Keratinocyte (primary cell): ENCODE data around the gene RGS8.

ENCODE experiments used
- EZH2 ChIP-seq: IDR thresholded peaks from one replicate; pipeline ENCODE4 v1.6.1; 2012; ENCODE audit warnings: inconsistent platforms, mild to moderate bottlenecking, low read length, moderate library complexity
- TF ChIP-seq, protein P1 (sequence below), 3 experiments: IDR thresholded peaks in 1 of 3; conservative IDR thresholded peaks in 1 of 3; optimal IDR thresholded peaks in 1 of 3; 2 replicates in 2 of 3; 3 replicates in 1 of 3; pipeline versions ENCODE3 to v1.5.1; 2011; ENCODE audit warnings: low read length in 3 of 3, mild to moderate bottlenecking in 3 of 3, moderate library complexity in 2 of 3, control low read depth in 1 of 3, inconsistent platforms in 1 of 3; ENCODE audit not compliant: insufficient read depth in 2 of 3; ENCODE audit errors: extremely low read depth in 1 of 3

DNA sequence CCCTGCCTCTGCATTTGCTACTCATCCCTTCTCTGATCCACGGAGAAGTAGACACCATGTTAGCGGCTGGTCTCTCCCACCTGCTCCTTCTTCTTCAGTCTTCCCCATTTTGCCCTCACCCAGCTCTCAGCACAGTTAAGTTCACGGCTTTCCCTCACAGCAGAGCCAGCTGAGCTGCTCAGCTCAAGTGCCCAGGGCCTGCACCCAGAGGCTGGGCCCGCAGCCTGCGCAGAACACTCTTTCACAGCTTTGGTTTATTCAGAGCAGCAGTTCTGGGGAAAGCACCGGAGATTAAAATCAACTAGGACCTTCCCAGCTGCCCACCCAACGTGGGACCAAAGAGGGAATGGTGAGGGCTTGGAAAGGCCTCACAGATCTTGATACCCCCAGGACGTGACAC, 41.9 kb downstream of the RGS8 start:
- TF ChIP-seq, protein P1, sequence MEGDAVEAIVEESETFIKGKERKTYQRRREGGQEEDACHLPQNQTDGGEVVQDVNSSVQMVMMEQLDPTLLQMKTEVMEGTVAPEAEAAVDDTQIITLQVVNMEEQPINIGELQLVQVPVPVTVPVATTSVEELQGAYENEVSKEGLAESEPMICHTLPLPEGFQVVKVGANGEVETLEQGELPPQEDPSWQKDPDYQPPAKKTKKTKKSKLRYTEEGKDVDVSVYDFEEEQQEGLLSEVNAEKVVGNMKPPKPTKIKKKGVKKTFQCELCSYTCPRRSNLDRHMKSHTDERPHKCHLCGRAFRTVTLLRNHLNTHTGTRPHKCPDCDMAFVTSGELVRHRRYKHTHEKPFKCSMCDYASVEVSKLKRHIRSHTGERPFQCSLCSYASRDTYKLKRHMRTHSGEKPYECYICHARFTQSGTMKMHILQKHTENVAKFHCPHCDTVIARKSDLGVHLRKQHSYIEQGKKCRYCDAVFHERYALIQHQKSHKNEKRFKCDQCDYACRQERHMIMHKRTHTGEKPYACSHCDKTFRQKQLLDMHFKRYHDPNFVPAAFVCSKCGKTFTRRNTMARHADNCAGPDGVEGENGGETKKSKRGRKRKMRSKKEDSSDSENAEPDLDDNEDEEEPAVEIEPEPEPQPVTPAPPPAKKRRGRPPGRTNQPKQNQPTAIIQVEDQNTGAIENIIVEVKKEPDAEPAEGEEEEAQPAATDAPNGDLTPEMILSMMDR (optimal IDR thresholded peaks at IDR 0.05 in 1 of 3, IDR thresholded peaks at IDR 0.05 in 1 of 3, conservative IDR thresholded peaks at IDR 0.05 in 1 of 3; ENCODE audit: extremely low read depth in 1 of 3, insufficient read depth in 2 of 3, low read length in 3 of 3) = no peak
- TF ChIP-seq EZH2 = no peak
